ENCODE data around the gene CDH4.

Gene CDH4

GRCh38 chr20:61631751-61632150, 379.7 kb downstream of the CDH4 start:
- DNase-seq (ENCODE audit: low read depth), result no peak

- no peak for DNase-seq (ENCODE audit: low read depth)
Observed at GRCh38 chr20:61633004-61633403, 380.9 kb downstream of the CDH4 start.

- DNase-seq (ENCODE audit: low read depth), result no peak
Observed at GRCh38 chr20:61634376-61635145, 382.5 kb downstream of the CDH4 start.

- no peak for DNase-seq (ENCODE audit: low read depth)
Observed at GRCh38 chr20:61635721-61636455, 383.8 kb downstream of the CDH4 start.

- DNase-seq (ENCODE audit: low read depth), result no peak
Observed at GRCh38 chr20:61636531-61637116, 384.6 kb downstream of the CDH4 start.

- DNase-seq (ENCODE audit: low read depth), result no peak
Observed at GRCh38 chr20:61638802-61639585, 386.9 kb downstream of the CDH4 start.

GRCh38 chr20:61640131-61640870, 388.2 kb downstream of the CDH4 start:
- DNase-seq (ENCODE audit: low read depth), result peak; percentile 33

GRCh38 chr20:61640871-61641245, 388.8 kb downstream of the CDH4 start:
- no peak for DNase-seq (ENCODE audit: low read depth)

GRCh38 chr20:61643656-61644377, 391.8 kb downstream of the CDH4 start:
- DNase-seq (ENCODE audit: low read depth), result no peak

- no peak for DNase-seq (ENCODE audit: low read depth)
Observed at GRCh38 chr20:61644378-61645076, 392.5 kb downstream of the CDH4 start.

GRCh38 chr20:61645732-61646131, 393.7 kb downstream of the CDH4 start:
- DNase-seq (ENCODE audit: low read depth), result no peak

GRCh38 chr20:61646453-61646852, 394.4 kb downstream of the CDH4 start:
- DNase-seq (ENCODE audit: low read depth), result no peak

GRCh38 chr20:61646986-61647385, 394.9 kb downstream of the CDH4 start:
- DNase-seq (ENCODE audit: low read depth), result no peak

GRCh38 chr20:61647702-61648101, 395.6 kb downstream of the CDH4 start:
- no peak for DNase-seq (ENCODE audit: low read depth)

GRCh38 chr20:61649105-61649859, 397.2 kb downstream of the CDH4 start:
- DNase-seq (ENCODE audit: low read depth), result no peak

GRCh38 chr20:61649860-61650162, 397.8 kb downstream of the CDH4 start:
- DNase-seq (ENCODE audit: low read depth), result no peak

GRCh38 chr20:61650912-61651733, 399.1 kb downstream of the CDH4 start:
- DNase-seq (ENCODE audit: low read depth), result no peak

GRCh38 chr20:61652146-61652545, 400.1 kb downstream of the CDH4 start:
- DNase-seq (ENCODE audit: low read depth), result no peak

GRCh38 chr20:61654726-61655125, 402.7 kb downstream of the CDH4 start:
- no peak for DNase-seq (ENCODE audit: low read depth)

Measured in EH (cell line).